LNCAP (cell line): ENCODE measurements around the gene RPS2.

Experiments
- TF ChIP-seq, protein P1 (sequence below): fragments of 450-650 bp; IDR thresholded peaks from 2 replicates; pipeline ENCODE4 v1.5.1; 2017; ENCODE audit warnings: mild to moderate bottlenecking

Gene RPS2

GRCh38 chr16:1915732-1916639, 48.6 kb downstream of the RPS2 start:
- TF ChIP-seq, protein P1, sequence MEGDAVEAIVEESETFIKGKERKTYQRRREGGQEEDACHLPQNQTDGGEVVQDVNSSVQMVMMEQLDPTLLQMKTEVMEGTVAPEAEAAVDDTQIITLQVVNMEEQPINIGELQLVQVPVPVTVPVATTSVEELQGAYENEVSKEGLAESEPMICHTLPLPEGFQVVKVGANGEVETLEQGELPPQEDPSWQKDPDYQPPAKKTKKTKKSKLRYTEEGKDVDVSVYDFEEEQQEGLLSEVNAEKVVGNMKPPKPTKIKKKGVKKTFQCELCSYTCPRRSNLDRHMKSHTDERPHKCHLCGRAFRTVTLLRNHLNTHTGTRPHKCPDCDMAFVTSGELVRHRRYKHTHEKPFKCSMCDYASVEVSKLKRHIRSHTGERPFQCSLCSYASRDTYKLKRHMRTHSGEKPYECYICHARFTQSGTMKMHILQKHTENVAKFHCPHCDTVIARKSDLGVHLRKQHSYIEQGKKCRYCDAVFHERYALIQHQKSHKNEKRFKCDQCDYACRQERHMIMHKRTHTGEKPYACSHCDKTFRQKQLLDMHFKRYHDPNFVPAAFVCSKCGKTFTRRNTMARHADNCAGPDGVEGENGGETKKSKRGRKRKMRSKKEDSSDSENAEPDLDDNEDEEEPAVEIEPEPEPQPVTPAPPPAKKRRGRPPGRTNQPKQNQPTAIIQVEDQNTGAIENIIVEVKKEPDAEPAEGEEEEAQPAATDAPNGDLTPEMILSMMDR: no peak

GRCh38 chr16:1914988-1915387, 49.6 kb downstream of the RPS2 start:
- TF ChIP-seq, protein P1: no peak

- TF ChIP-seq, protein P1: no peak
Observed at GRCh38 chr16:1914084-1914608, 50.5 kb downstream of the RPS2 start.

- TF ChIP-seq, protein P1: no peak
Observed at GRCh38 chr16:1913327-1914083, 51.1 kb downstream of the RPS2 start.

- TF ChIP-seq, protein P1: no peak
Observed at GRCh38 chr16:1912215-1912543, 52.4 kb downstream of the RPS2 start.
